Left renal cortex interstitium (tissue), 4 donors: ENCODE results near the gene CYGB. TPM values are rescaled to one million over a fixed set of nuclear protein-coding genes. Genes with fewer than 3 reads are reported as not detected.
"Not testable (repeated sequence)": the region's sequence is repeated elsewhere in the genome, so short reads cannot be mapped to it uniquely, and the experiment has no call there.

Experiments
- DNase-seq, 4 donors: peaks; one replicate each; pipeline ENCODE4 v3.0.0-alpha.2; 2013; ENCODE audit warnings: low read depth in 4 of 4, low spot score in 2 of 4, missing footprints in 1 of 4
- polyA plus RNA-seq, 4 donors: library from polyadenylated mRNA; unstranded; fragments of 120-200 nt; gene quantifications; one replicate each; pipeline ENCODE4 v1.2.1, GENCODE V29; 2013; ENCODE audit not compliant: insufficient read length in 4 of 4

The CYGB gene
- polyA plus RNA-seq, 4 donors: 12.2 to 23.4 (median 14.9) TPM

GRCh38 chr17:76568811-76569221, 31.3 kb upstream of the CYGB start:
- no peak for DNase-seq

- DNase-seq: no peak
Measured at GRCh38 chr17:76567634-76568432, 30.3 kb upstream of the CYGB start.

GRCh38 chr17:76566988-76567431, 29.5 kb upstream of the CYGB start:
- DNase-seq: no peak

GRCh38 chr17:76566613-76566943, 29.1 kb upstream of the CYGB start:
- no peak for DNase-seq

GRCh38 chr17:76565728-76566612, 28.5 kb upstream of the CYGB start:
- DNase-seq: no peak

GRCh38 chr17:76564991-76565727, 27.6 kb upstream of the CYGB start:
- not testable (repeated sequence) for DNase-seq

GRCh38 chr17:76563359-76563758, 25.9 kb upstream of the CYGB start:
- DNase-seq: not testable (repeated sequence)

- DNase-seq: no peak
Measured at GRCh38 chr17:76562734-76563148, 25.2 kb upstream of the CYGB start.

GRCh38 chr17:76561799-76562268, 24.3 kb upstream of the CYGB start:
- no peak for DNase-seq

- DNase-seq: no peak
Measured at GRCh38 chr17:76561332-76561731, 23.8 kb upstream of the CYGB start.

- no peak for DNase-seq
Measured at GRCh38 chr17:76560877-76561221, 23.3 kb upstream of the CYGB start.

- DNase-seq: no peak
Measured at GRCh38 chr17:76560036-76560876, 22.7 kb upstream of the CYGB start.

- DNase-seq: not testable (repeated sequence)
Measured at GRCh38 chr17:76559460-76559859, 22.0 kb upstream of the CYGB start.

GRCh38 chr17:76558198-76559095, 20.9 kb upstream of the CYGB start:
- DNase-seq: no peak

GRCh38 chr17:76557368-76558197, 20.1 kb upstream of the CYGB start:
- peak; percentile 89 to 97 (median 92) for DNase-seq

GRCh38 chr17:76556765-76557367, 19.4 kb upstream of the CYGB start:
- no peak for DNase-seq

- DNase-seq: no peak
Measured at GRCh38 chr17:76554131-76554530, 16.6 kb upstream of the CYGB start.
